GM19238 (cell line): ENCODE measurements around the gene SLC25A34.

Source experiments
- DNase-seq: peaks from one replicate; pipeline ENCODE4 v3.0.0; 2011; ENCODE audit warnings: low spot score; ENCODE audit not compliant: insufficient read length

Gene SLC25A34

GRCh38 chr1:15714406-15715136, 21.5 kb upstream of the SLC25A34 start:
- DNase-seq, result no peak

GRCh38 chr1:15717418-15718125, 18.5 kb upstream of the SLC25A34 start:
- no peak for DNase-seq

GRCh38 chr1:15718199-15718601, 17.9 kb upstream of the SLC25A34 start:
- no peak for DNase-seq

- no peak for DNase-seq
Observed at GRCh38 chr1:15719381-15720120, 16.5 kb upstream of the SLC25A34 start.

GRCh38 chr1:15720861-15721260, 15.2 kb upstream of the SLC25A34 start:
- no peak for DNase-seq

- DNase-seq, result no peak
Observed at GRCh38 chr1:15722411-15722810, 13.6 kb upstream of the SLC25A34 start.

GRCh38 chr1:15722836-15723532, 13.1 kb upstream of the SLC25A34 start:
- DNase-seq, result no peak

GRCh38 chr1:15723631-15724246, 12.3 kb upstream of the SLC25A34 start:
- DNase-seq, result no peak

- no peak for DNase-seq
Observed at GRCh38 chr1:15724949-15725880, 10.8 kb upstream of the SLC25A34 start.

GRCh38 chr1:15726508-15726907, 9.6 kb upstream of the SLC25A34 start:
- DNase-seq, result no peak

- DNase-seq, result no peak
Observed at GRCh38 chr1:15727021-15727420, 9.0 kb upstream of the SLC25A34 start.

- no peak for DNase-seq
Observed at GRCh38 chr1:15727424-15727823, 8.6 kb upstream of the SLC25A34 start.

- no peak for DNase-seq
Observed at GRCh38 chr1:15727866-15728534, 8.1 kb upstream of the SLC25A34 start.

- DNase-seq, result no peak
Observed at GRCh38 chr1:15728937-15729657, 7.0 kb upstream of the SLC25A34 start.

- DNase-seq, result no peak
Observed at GRCh38 chr1:15730423-15730822, 5.6 kb upstream of the SLC25A34 start.

- no peak for DNase-seq
Observed at GRCh38 chr1:15730936-15731335, 5.1 kb upstream of the SLC25A34 start.

GRCh38 chr1:15731735-15732685, 4.0 kb upstream of the SLC25A34 start:
- DNase-seq, result no peak

GRCh38 chr1:15732686-15733081, 3.4 kb upstream of the SLC25A34 start:
- no peak for DNase-seq
